Duodenal mucosa (tissue), 2 donors: ENCODE results near the gene NDUFA13.

Experiments
- H3K27ac ChIP-seq: one replicate; pipeline ENCODE4 v1.7.0; 2013; ENCODE audit warnings: low read depth, low read length
- H3K27me3 ChIP-seq, 2 donors: one replicate each; pipeline ENCODE4 v1.7.0; 2013; ENCODE audit warnings: low read length in 2 of 2, control low read depth in 1 of 2; ENCODE audit not compliant: insufficient read depth in 2 of 2, control insufficient read depth in 1 of 2
- H3K36me3 ChIP-seq, 2 donors: one replicate each; pipeline ENCODE4 v1.7.0; 2013; ENCODE audit warnings: low read length in 2 of 2, control low read depth in 1 of 2; ENCODE audit not compliant: insufficient read depth in 2 of 2, control insufficient read depth in 1 of 2
- H3K4me1 ChIP-seq, 2 donors: one replicate each; pipeline ENCODE4 v1.7.0; 2013; ENCODE audit warnings: low read length in 2 of 2, control low read depth in 1 of 2; ENCODE audit not compliant: insufficient read depth in 2 of 2, control insufficient read depth in 1 of 2
- H3K4me3 ChIP-seq, 2 donors: one replicate each; pipeline ENCODE4 v1.7.0; 2013; ENCODE audit warnings: low read length in 2 of 2, low read depth in 1 of 2
- H3K9ac ChIP-seq, 2 donors: one replicate each; pipeline ENCODE4 v1.7.0; 2013; ENCODE audit warnings: low read length in 2 of 2, low read depth in 1 of 2
- H3K9me3 ChIP-seq, 2 donors: one replicate each; pipeline ENCODE4 v1.7.0; 2013; ENCODE audit warnings: low read length in 2 of 2, control low read depth in 1 of 2; ENCODE audit not compliant: control insufficient read depth in 1 of 2

The NDUFA13 gene

GRCh38 chr19:19501798-19502197 is 14.2 kb upstream of the NDUFA13 start:
- no peak overlapping the region for H3K4me3 ChIP-seq
- no peaks in the 10 kb centered on the region for H3K27me3 ChIP-seq
- H3K36me3 ChIP-seq, result peaks cover 39 to 100% of the 10 kb centered on the region in 2 donors

GRCh38 chr19:19502281-19502680 is 13.7 kb upstream of the NDUFA13 start:
- Histone ChIP-seq H3K9ac (no peak overlapping the region), H3K36me3 (peaks cover 38 to 100% of the 10 kb centered on the region in 2 donors), H3K27ac (no peak overlapping the region), H3K4me3 (no peak overlapping the region), H3K9me3 (no peaks in the 10 kb centered on the region), H3K27me3 (no peaks in the 10 kb centered on the region), H3K4me1 (no peaks in the 10 kb centered on the region)

More at GRCh38 chr19:19501798-19502197, 14.2 kb upstream of the NDUFA13 start:
- Histone ChIP-seq H3K9ac (no peak overlapping the region), H3K9me3 (no peaks in the 10 kb centered on the region), H3K4me1 (no peaks in the 10 kb centered on the region), H3K27ac (no peak overlapping the region)

- no peaks in the 10 kb centered on the region for H3K9me3 ChIP-seq
- H3K36me3 ChIP-seq, result peaks cover 40 to 98% of the 10 kb centered on the region in 2 donors
- H3K9ac ChIP-seq, result no peak overlapping the region
- H3K4me1 ChIP-seq, result no peaks in the 10 kb centered on the region
- no peak overlapping the region for H3K4me3 ChIP-seq
- H3K27ac ChIP-seq, result no peak overlapping the region
- H3K27me3 ChIP-seq, result no peaks in the 10 kb centered on the region
Observed at GRCh38 chr19:19502808-19503602, 13.0 kb upstream of the NDUFA13 start.

- Histone ChIP-seq H3K27ac (no peak overlapping the region), H3K27me3 (no peaks in the 10 kb centered on the region), H3K9me3 (no peaks in the 10 kb centered on the region), H3K9ac (no peak overlapping the region), H3K36me3 (peaks cover 35 to 82% of the 10 kb centered on the region in 2 donors), H3K4me3 (no peak overlapping the region), H3K4me1 (no peaks in the 10 kb centered on the region)
Observed at GRCh38 chr19:19504754-19505668, 11.0 kb upstream of the NDUFA13 start.

GRCh38 chr19:19505669-19506326 is 10.2 kb upstream of the NDUFA13 start:
- Histone ChIP-seq H3K4me3 (no peak overlapping the region), H3K9me3 (no peaks in the 10 kb centered on the region), H3K27ac (no peak overlapping the region), H3K4me1 (no peaks in the 10 kb centered on the region), H3K9ac (no peak overlapping the region), H3K36me3 (peaks cover 31 to 74% of the 10 kb centered on the region in 2 donors), H3K27me3 (no peaks in the 10 kb centered on the region)

GRCh38 chr19:19506592-19506991 is 9.4 kb upstream of the NDUFA13 start:
- Histone ChIP-seq H3K4me3 (no peak overlapping the region), H3K36me3 (peaks cover 31 to 66% of the 10 kb centered on the region in 2 donors), H3K27ac (no peak overlapping the region)

GRCh38 chr19:19507354-19507753 is 8.7 kb upstream of the NDUFA13 start:
- no peak overlapping the region for H3K9ac ChIP-seq
- no peak overlapping the region for H3K4me3 ChIP-seq
- peaks cover 0 to 2% of the 10 kb centered on the region in 2 donors for H3K4me1 ChIP-seq
- H3K36me3 ChIP-seq, result peaks cover 25 to 59% of the 10 kb centered on the region in 2 donors
- H3K9me3 ChIP-seq, result no peaks in the 10 kb centered on the region
- no peaks in the 10 kb centered on the region for H3K27me3 ChIP-seq
- no peak overlapping the region for H3K27ac ChIP-seq

More at GRCh38 chr19:19506592-19506991, 9.4 kb upstream of the NDUFA13 start:
- Histone ChIP-seq H3K9ac (no peak overlapping the region), H3K27me3 (no peaks in the 10 kb centered on the region), H3K9me3 (no peaks in the 10 kb centered on the region), H3K4me1 (no peaks in the 10 kb centered on the region)

- Histone ChIP-seq H3K9ac (no peak overlapping the region), H3K9me3 (no peaks in the 10 kb centered on the region), H3K4me3 (no peak overlapping the region), H3K27me3 (no peaks in the 10 kb centered on the region), H3K27ac (no peak overlapping the region), H3K4me1 (peaks cover 0 to 5% of the 10 kb centered on the region in 2 donors), H3K36me3 (peaks cover 17 to 50% of the 10 kb centered on the region in 2 donors)
Observed at GRCh38 chr19:19508217-19508616, 7.8 kb upstream of the NDUFA13 start.

- H3K27me3 ChIP-seq, result no peaks in the 10 kb centered on the region
- H3K4me3 ChIP-seq, result no peak overlapping the region
- H3K9ac ChIP-seq, result no peak overlapping the region
- peaks cover 4 to 5% of the 10 kb centered on the region in 2 donors for H3K4me1 ChIP-seq
- peaks cover 12 to 28% of the 10 kb centered on the region in 2 donors for H3K36me3 ChIP-seq
- no peaks in the 10 kb centered on the region for H3K9me3 ChIP-seq
- H3K27ac ChIP-seq, result no peak overlapping the region
Observed at GRCh38 chr19:19510432-19510831, 5.6 kb upstream of the NDUFA13 start.
